ENCODE measurements around the gene DERA.

DERA gene

GRCh38 chr12:15882118-15882971 is 28.8 kb upstream of the DERA start, which contains the start of gene STRAP:
STRAP (plus strand) TSS chr12:15882387; CDS start chr12:15882708, 321 bp downstream.
- Histone ChIP-seq H3K79me2 (ENCODE audit: control insufficient read depth, insufficient read depth, low read length, unreplicated experiment) (peaks cover 49% of the 10 kb centered on the region), H3K27ac (ENCODE audit: low read depth, low read length) (peak within 1 kb of the TSS; percentile 87)

GRCh38 chr12:15883536-15883935 is 27.6 kb upstream of the DERA start:
- H3K27me3 ChIP-seq (ENCODE audit: insufficient read depth, low read length) = no peaks in the 10 kb centered on the region
- H3K4me1 ChIP-seq (ENCODE audit: control insufficient read depth, insufficient read depth, low read length, unreplicated experiment) = peaks cover 45% of the 10 kb centered on the region
- peaks cover 19% of the 10 kb centered on the region for H3K36me3 ChIP-seq (ENCODE audit: insufficient read depth, low read length)
- no peak overlapping the region for H2AFZ ChIP-seq (ENCODE audit: low read length, unreplicated experiment)
- H3K27ac ChIP-seq (ENCODE audit: low read depth, low read length) = peak overlapping the region; percentile 87
- peak overlapping the region; percentile 88 for H3K4me3 ChIP-seq (ENCODE audit: low read depth, low read length)
- H3K79me2 ChIP-seq (ENCODE audit: control insufficient read depth, insufficient read depth, low read length, unreplicated experiment) = peaks cover 60% of the 10 kb centered on the region

More at GRCh38 chr12:15882118-15882971, 28.8 kb upstream of the DERA start, which contains the start of gene STRAP:
- H2AFZ ChIP-seq (ENCODE audit: low read length, unreplicated experiment) = peak within 1 kb of the TSS; percentile 49
- peaks cover 35% of the 10 kb centered on the region for H3K4me1 ChIP-seq (ENCODE audit: control insufficient read depth, insufficient read depth, low read length, unreplicated experiment)
- no peaks in the 10 kb centered on the region for H3K27me3 ChIP-seq (ENCODE audit: insufficient read depth, low read length)
- H3K36me3 ChIP-seq (ENCODE audit: insufficient read depth, low read length) = peaks cover 15% of the 10 kb centered on the region
- peak within 1 kb of the TSS; percentile 88 for H3K4me3 ChIP-seq (ENCODE audit: low read depth, low read length)

- no peaks in the 10 kb centered on the region for H3K27me3 ChIP-seq (ENCODE audit: insufficient read depth, low read length)
- H2AFZ ChIP-seq (ENCODE audit: low read length, unreplicated experiment) = no peak overlapping the region
- H3K4me1 ChIP-seq (ENCODE audit: control insufficient read depth, insufficient read depth, low read length, unreplicated experiment) = peaks cover 39% of the 10 kb centered on the region
- H3K27ac ChIP-seq (ENCODE audit: low read depth, low read length) = peak overlapping the region; percentile 6
- H3K36me3 ChIP-seq (ENCODE audit: insufficient read depth, low read length) = peaks cover 33% of the 10 kb centered on the region
- H3K4me3 ChIP-seq (ENCODE audit: low read depth, low read length) = peak overlapping the region; percentile 19; the same call in 1 of the 2 replicates
- H3K79me2 ChIP-seq (ENCODE audit: control insufficient read depth, insufficient read depth, low read length, unreplicated experiment) = peaks cover 84% of the 10 kb centered on the region
Observed at GRCh38 chr12:15886372-15887042, 24.6 kb upstream of the DERA start.

GRCh38 chr12:15887043-15887817 is 23.9 kb upstream of the DERA start:
- peaks cover 84% of the 10 kb centered on the region for H3K79me2 ChIP-seq (ENCODE audit: control insufficient read depth, insufficient read depth, low read length, unreplicated experiment)
- peaks cover 39% of the 10 kb centered on the region for H3K4me1 ChIP-seq (ENCODE audit: control insufficient read depth, insufficient read depth, low read length, unreplicated experiment)
- peak overlapping the region; percentile 19; the same call in 1 of the 2 replicates for H3K4me3 ChIP-seq (ENCODE audit: low read depth, low read length)
- H3K27ac ChIP-seq (ENCODE audit: low read depth, low read length) = 0 out of 2 replicates have a peak overlapping the region, but pooled peaks have one; percentile 6
- H2AFZ ChIP-seq (ENCODE audit: low read length, unreplicated experiment) = no peak overlapping the region
- H3K36me3 ChIP-seq (ENCODE audit: insufficient read depth, low read length) = peaks cover 33% of the 10 kb centered on the region
- no peaks in the 10 kb centered on the region for H3K27me3 ChIP-seq (ENCODE audit: insufficient read depth, low read length)

- H3K36me3 ChIP-seq (ENCODE audit: insufficient read depth, low read length) = peaks cover 56% of the 10 kb centered on the region
- H3K4me1 ChIP-seq (ENCODE audit: control insufficient read depth, insufficient read depth, low read length, unreplicated experiment) = peaks cover 21% of the 10 kb centered on the region
- H2AFZ ChIP-seq (ENCODE audit: low read length, unreplicated experiment) = no peak overlapping the region
- peaks cover 45% of the 10 kb centered on the region for H3K79me2 ChIP-seq (ENCODE audit: control insufficient read depth, insufficient read depth, low read length, unreplicated experiment)
- H3K27me3 ChIP-seq (ENCODE audit: insufficient read depth, low read length) = no peaks in the 10 kb centered on the region
- H3K27ac ChIP-seq (ENCODE audit: low read depth, low read length) = no peak overlapping the region
- no peak overlapping the region for H3K4me3 ChIP-seq (ENCODE audit: low read depth, low read length)
Observed at GRCh38 chr12:15892645-15893259, 18.4 kb upstream of the DERA start.

DNA sequence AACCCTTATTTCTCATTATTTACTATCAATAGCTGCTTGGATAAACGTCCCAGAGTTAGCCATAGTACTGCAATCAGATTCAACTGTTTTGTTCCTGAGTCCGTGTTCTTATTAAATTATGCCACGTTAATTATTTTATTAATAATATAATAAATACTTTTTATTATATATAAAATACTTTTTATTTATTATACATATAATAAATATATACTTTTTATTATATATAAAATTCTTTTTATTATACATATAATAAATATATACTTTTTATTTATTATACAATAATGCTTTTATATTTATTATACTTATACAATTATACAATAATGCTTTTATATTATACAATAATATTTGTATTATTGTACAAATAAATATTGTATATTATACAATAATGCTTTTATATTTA is 17.9 kb upstream of the DERA start:
- peaks cover 40% of the 10 kb centered on the region for H3K79me2 ChIP-seq (ENCODE audit: control insufficient read depth, insufficient read depth, low read length, unreplicated experiment)
- H3K36me3 ChIP-seq (ENCODE audit: insufficient read depth, low read length) = peaks cover 53% of the 10 kb centered on the region
- H3K27me3 ChIP-seq (ENCODE audit: insufficient read depth, low read length) = no peaks in the 10 kb centered on the region
- no peak overlapping the region for H2AFZ ChIP-seq (ENCODE audit: low read length, unreplicated experiment)
- H3K4me1 ChIP-seq (ENCODE audit: control insufficient read depth, insufficient read depth, low read length, unreplicated experiment) = peaks cover 20% of the 10 kb centered on the region
- H3K4me3 ChIP-seq (ENCODE audit: low read depth, low read length) = no peak overlapping the region
- H3K27ac ChIP-seq (ENCODE audit: low read depth, low read length) = no peak overlapping the region

- H3K27ac ChIP-seq (ENCODE audit: low read depth, low read length) = peak overlapping the region; percentile 47
Observed at GRCh38 chr12:15896867-15897266, 14.3 kb upstream of the DERA start.

DNA sequence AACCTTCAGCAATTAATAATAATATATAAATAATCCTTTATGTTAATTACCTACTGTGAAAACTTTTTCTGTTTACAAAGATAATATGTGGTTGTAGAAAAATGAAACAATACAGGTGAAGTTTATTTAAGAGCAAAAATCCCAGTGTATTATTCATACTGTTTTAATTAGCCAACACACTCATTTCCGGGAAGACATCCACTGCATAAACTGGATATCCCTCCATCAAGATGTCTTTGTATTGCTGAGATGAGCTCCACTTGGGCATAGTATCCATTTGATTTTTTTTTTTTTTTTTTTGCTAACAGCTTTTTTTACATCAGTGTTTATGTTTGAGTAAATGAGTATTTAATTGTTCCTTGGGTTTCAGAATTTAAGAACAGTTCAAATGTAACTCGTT is 13.7 kb upstream of the DERA start:
- Histone ChIP-seq H3K79me2 (ENCODE audit: control insufficient read depth, insufficient read depth, low read length, unreplicated experiment) (peaks cover 18% of the 10 kb centered on the region), H3K4me3 (ENCODE audit: low read depth, low read length) (no peak overlapping the region), H3K36me3 (ENCODE audit: insufficient read depth, low read length) (peaks cover 68% of the 10 kb centered on the region), H2AFZ (ENCODE audit: low read length, unreplicated experiment) (no peak overlapping the region), H3K27me3 (ENCODE audit: insufficient read depth, low read length) (no peaks in the 10 kb centered on the region), H3K4me1 (ENCODE audit: control insufficient read depth, insufficient read depth, low read length, unreplicated experiment) (peaks cover 24% of the 10 kb centered on the region), H3K27ac (ENCODE audit: low read depth, low read length) (peak overlapping the region; percentile 7; the same call in 1 of the 2 replicates)

More at GRCh38 chr12:15896867-15897266, 14.3 kb upstream of the DERA start:
- Histone ChIP-seq H2AFZ (ENCODE audit: low read length, unreplicated experiment) (no peak overlapping the region), H3K4me3 (ENCODE audit: low read depth, low read length) (no peak overlapping the region), H3K27me3 (ENCODE audit: insufficient read depth, low read length) (no peaks in the 10 kb centered on the region), H3K36me3 (ENCODE audit: insufficient read depth, low read length) (peaks cover 63% of the 10 kb centered on the region), H3K79me2 (ENCODE audit: control insufficient read depth, insufficient read depth, low read length, unreplicated experiment) (peaks cover 18% of the 10 kb centered on the region), H3K4me1 (ENCODE audit: control insufficient read depth, insufficient read depth, low read length, unreplicated experiment) (peaks cover 24% of the 10 kb centered on the region)

DNA sequence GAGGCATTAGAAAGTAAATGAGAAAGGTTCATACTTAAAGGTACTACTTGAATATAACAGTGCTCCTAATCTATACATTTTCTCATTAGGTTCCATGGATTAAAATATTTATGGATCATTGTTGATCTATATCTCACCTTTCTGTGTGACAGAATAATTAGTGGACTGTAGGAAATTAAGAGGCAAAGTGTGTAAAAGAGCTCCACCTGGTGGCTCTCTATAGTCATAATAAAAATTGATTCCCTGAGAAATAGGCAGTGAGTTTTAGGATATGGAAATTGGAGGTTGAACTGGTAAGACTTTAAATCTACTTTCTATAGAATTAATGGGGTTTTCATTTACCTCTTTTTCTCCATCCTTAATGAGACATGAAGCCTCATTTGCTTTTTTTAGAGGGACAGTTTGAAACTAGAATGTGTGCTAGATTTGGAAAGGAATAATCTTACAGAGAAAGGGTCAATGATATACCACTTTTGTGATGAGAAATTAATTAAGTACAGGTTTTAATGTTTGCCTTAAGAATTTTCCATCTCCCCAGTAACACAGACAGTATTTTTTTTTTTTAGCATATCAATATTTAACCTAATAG is 11.8 kb upstream of the DERA start:
- peaks cover 24% of the 10 kb centered on the region for H3K4me1 ChIP-seq (ENCODE audit: control insufficient read depth, insufficient read depth, low read length, unreplicated experiment)
- peaks cover 70% of the 10 kb centered on the region for H3K36me3 ChIP-seq (ENCODE audit: insufficient read depth, low read length)
- H3K79me2 ChIP-seq (ENCODE audit: control insufficient read depth, insufficient read depth, low read length, unreplicated experiment) = peaks cover 11% of the 10 kb centered on the region
- H3K27ac ChIP-seq (ENCODE audit: low read depth, low read length) = peak overlapping the region; percentile 42
- H3K27me3 ChIP-seq (ENCODE audit: insufficient read depth, low read length) = no peaks in the 10 kb centered on the region
- H2AFZ ChIP-seq (ENCODE audit: low read length, unreplicated experiment) = no peak overlapping the region
- H3K4me3 ChIP-seq (ENCODE audit: low read depth, low read length) = no peak overlapping the region
